HepG2 (cell line): ENCODE results near the gene KCNMB4. TPM values are rescaled to one million over a fixed set of nuclear protein-coding genes. Genes with fewer than 3 reads are reported as not detected.
A peak's percentile ranks its signal among the peaks of the same experiment; 100 is the strongest.

Experiments used
- ATRX ChIP-seq: sonication (generic); formaldehyde crosslinking; IDR thresholded peaks from 2 replicates; pipeline ENCODE4 v1.4.0; 2020; ENCODE audit warnings: missing genetic modification reagents, borderline replicate concordance
- BRD4 ChIP-seq: sonication (generic); formaldehyde crosslinking; IDR thresholded peaks from 2 replicates; pipeline ENCODE4 v1.4.0; 2020; ENCODE audit warnings: missing genetic modification reagents
- CENPBD1 ChIP-seq: sonication (generic); formaldehyde crosslinking; IDR thresholded peaks from 2 replicates; pipeline ENCODE4 v1.8.0; 2022; ENCODE audit warnings: missing genetic modification reagents, low read depth, mild to moderate bottlenecking, borderline replicate concordance
- GPN1 ChIP-seq: sonication (generic); formaldehyde crosslinking; IDR thresholded peaks from 2 replicates; pipeline ENCODE4 v1.5.1; 2020; ENCODE audit warnings: missing genetic modification reagents, borderline replicate concordance
- HDAC2 ChIP-seq: sonication (generic); formaldehyde crosslinking; IDR thresholded peaks from 2 replicates; pipeline ENCODE4 v1.4.0; 2020; ENCODE audit warnings: missing genetic modification reagents
- HNRNPLL ChIP-seq: fragments of 200-400 bp; formaldehyde crosslinking; IDR thresholded peaks from 2 replicates; pipeline ENCODE4 v1.6.1; 2017; ENCODE audit warnings: mild to moderate bottlenecking, low read depth, low read length; ENCODE audit not compliant: poor library complexity, severe bottlenecking
- IKZF4 ChIP-seq: sonication (generic); formaldehyde crosslinking; IDR thresholded peaks from 2 replicates; pipeline ENCODE4 v1.5.1; 2020; ENCODE audit warnings: borderline replicate concordance, mild to moderate bottlenecking, low read depth, missing genetic modification reagents; ENCODE audit errors: not compliant biosample characterization
- MIER3 ChIP-seq: IDR thresholded peaks from 2 replicates; pipeline ENCODE4 v1.6.1; 2016; ENCODE audit warnings: missing compliant biosample characterization, borderline replicate concordance
- MTF1 ChIP-seq: sonication (generic); formaldehyde crosslinking; IDR thresholded peaks from 2 replicates; pipeline ENCODE4 v1.5.0; 2020; ENCODE audit warnings: missing genetic modification reagents
- PHF8 ChIP-seq: sonication (generic); formaldehyde crosslinking; IDR thresholded peaks from 2 replicates; pipeline ENCODE4 v1.5.0; 2020; ENCODE audit warnings: missing genetic modification reagents
- RNF2 ChIP-seq: fragments of 450-650 bp; conservative IDR thresholded peaks from 2 replicates; pipeline ENCODE4 v1.6.1; 2016; ENCODE audit warnings: low read depth
- SALL2 ChIP-seq: sonication (generic); formaldehyde crosslinking; IDR thresholded peaks from 2 replicates; pipeline ENCODE4 v1.8.1; 2023; ENCODE audit warnings: mild to moderate bottlenecking, missing genetic modification reagents, inconsistent platforms
- SIX1 ChIP-seq: sonication (generic); formaldehyde crosslinking; IDR thresholded peaks from 2 replicates; pipeline ENCODE4 v1.4.0; 2020; ENCODE audit warnings: missing genetic modification reagents, borderline replicate concordance
- SMAD9 ChIP-seq: sonication (generic); formaldehyde crosslinking; IDR thresholded peaks from 2 replicates; pipeline ENCODE4 v1.5.1; 2020; ENCODE audit warnings: mild to moderate bottlenecking, missing genetic modification reagents
- SP2 ChIP-seq: sonication (generic); formaldehyde crosslinking; IDR thresholded peaks from 2 replicates; pipeline ENCODE4 v1.5.1; 2020; ENCODE audit warnings: mild to moderate bottlenecking, missing genetic modification reagents
- XRCC5 ChIP-seq: fragments of 200-400 bp; formaldehyde crosslinking; optimal IDR thresholded peaks from 2 replicates; pipeline ENCODE3; 2017; ENCODE audit warnings: mild to moderate bottlenecking, low read length
- ZNF350 ChIP-seq: sonication (generic); formaldehyde crosslinking; IDR thresholded peaks from 2 replicates; pipeline ENCODE4 v1.4.0; 2020; ENCODE audit warnings: mild to moderate bottlenecking, low read depth, missing genetic modification reagents, borderline replicate concordance
- ZNF446 ChIP-seq: sonication (generic); formaldehyde crosslinking; IDR thresholded peaks from 2 replicates; pipeline ENCODE4 v1.5.0; 2020; ENCODE audit warnings: mild to moderate bottlenecking, missing genetic modification reagents
- ZNF614 ChIP-seq: IDR thresholded peaks from 2 replicates; pipeline ENCODE4 v1.6.1; 2018; ENCODE audit warnings: missing biosample characterization, missing genetic modification reagents, inconsistent platforms, borderline replicate concordance
- ZNF660 ChIP-seq: sonication (generic); formaldehyde crosslinking; IDR thresholded peaks from 2 replicates; pipeline ENCODE4 v1.5.1; 2020; ENCODE audit warnings: mild to moderate bottlenecking, low read depth, missing genetic modification reagents, borderline replicate concordance
- ZNF776 ChIP-seq: sonication (generic); formaldehyde crosslinking; IDR thresholded peaks from 2 replicates; pipeline ENCODE4 v1.4.0; 2020; ENCODE audit warnings: mild to moderate bottlenecking, missing genetic modification reagents
- polyA plus RNA-seq, 8 experiments: library from polyadenylated mRNA; depleted of rRNA in 3 of 8; stranded (reverse) in 7 of 8; unstranded in 1 of 8; fragments of >200 nt; fragmentation: Illumina TruSeq in 4 of 8; extraction: Trizol in 4 of 8; gene quantifications; 2 replicates each; pipeline versions ENCODE4 v1.2.1 to v1.2.3, GENCODE V29; 2011 to 2016; ENCODE audit warnings: low read depth in 4 of 8, missing spikeins in 1 of 8, mixed read lengths in 1 of 8; ENCODE audit not compliant: insufficient read depth in 1 of 8
- total RNA-seq, 5 experiments: library from RNA; depleted of rRNA; stranded (reverse); fragments of >200 nt; fragmentation: Illumina TruSeq; extraction: Trizol; gene quantifications; 2 replicates each; pipeline ENCODE4 v1.2.3, GENCODE V29; 2016; ENCODE audit warnings: low read depth in 1 of 5
- TF ChIP-seq, protein P1 (sequence below): IDR thresholded peaks from 2 replicates; pipeline ENCODE4 v1.6.1; 2018; ENCODE audit warnings: missing genetic modification reagents, mild to moderate bottlenecking, missing compliant biosample characterization
- TF ChIP-seq, protein P2 (sequence below): IDR thresholded peaks from 2 replicates; pipeline ENCODE4 v1.6.1; 2012; ENCODE audit warnings: low read length, improper control_type of control experiment
- TF ChIP-seq, protein P3 (sequence below): sonication (generic); formaldehyde crosslinking; IDR thresholded peaks from 2 replicates; pipeline ENCODE4 v1.9.0; 2021; ENCODE audit warnings: missing genetic modification reagents, mild to moderate bottlenecking, borderline replicate concordance

Gene KCNMB4
- total and polyA plus RNA-seq, 2 of the 13 experiments (the other 11 are each of a cell fraction or from before 2014, with no cell fraction given): 0.67 to 0.84 TPM

GRCh38 chr12:70366581-70367257 lies 629 bp downstream of the KCNMB4 start (continued):
- TF ChIP-seq, protein P1, sequence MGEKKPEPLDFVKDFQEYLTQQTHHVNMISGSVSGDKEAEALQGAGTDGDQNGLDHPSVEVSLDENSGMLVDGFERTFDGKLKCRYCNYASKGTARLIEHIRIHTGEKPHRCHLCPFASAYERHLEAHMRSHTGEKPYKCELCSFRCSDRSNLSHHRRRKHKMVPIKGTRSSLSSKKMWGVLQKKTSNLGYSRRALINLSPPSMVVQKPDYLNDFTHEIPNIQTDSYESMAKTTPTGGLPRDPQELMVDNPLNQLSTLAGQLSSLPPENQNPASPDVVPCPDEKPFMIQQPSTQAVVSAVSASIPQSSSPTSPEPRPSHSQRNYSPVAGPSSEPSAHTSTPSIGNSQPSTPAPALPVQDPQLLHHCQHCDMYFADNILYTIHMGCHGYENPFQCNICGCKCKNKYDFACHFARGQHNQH (CRISPR knock-in tag): 0 out of 2 replicates have a peak, but pooled peaks have one; percentile 36
- no peak for TF ChIP-seq ATRX (CRISPR knock-in tag)
- TF ChIP-seq ZNF776 (CRISPR knock-in tag): 0 out of 2 replicates have a peak, but pooled peaks have one; percentile 26
- no peak for TF ChIP-seq BRD4
- peak; percentile 31; the same call in 1 of the 2 replicates for TF ChIP-seq GPN1
- TF ChIP-seq SALL2 (CRISPR knock-in tag): no peak
- TF ChIP-seq ZNF350 (CRISPR knock-in tag): no peak
- TF ChIP-seq MIER3 (CRISPR knock-in tag): no peak
- no peak for TF ChIP-seq SIX1 (CRISPR knock-in tag)
- TF ChIP-seq RNF2: 0 out of 2 replicates have a peak, but pooled peaks have one; percentile 23
- no peak for TF ChIP-seq XRCC5
- TF ChIP-seq, protein P2, sequence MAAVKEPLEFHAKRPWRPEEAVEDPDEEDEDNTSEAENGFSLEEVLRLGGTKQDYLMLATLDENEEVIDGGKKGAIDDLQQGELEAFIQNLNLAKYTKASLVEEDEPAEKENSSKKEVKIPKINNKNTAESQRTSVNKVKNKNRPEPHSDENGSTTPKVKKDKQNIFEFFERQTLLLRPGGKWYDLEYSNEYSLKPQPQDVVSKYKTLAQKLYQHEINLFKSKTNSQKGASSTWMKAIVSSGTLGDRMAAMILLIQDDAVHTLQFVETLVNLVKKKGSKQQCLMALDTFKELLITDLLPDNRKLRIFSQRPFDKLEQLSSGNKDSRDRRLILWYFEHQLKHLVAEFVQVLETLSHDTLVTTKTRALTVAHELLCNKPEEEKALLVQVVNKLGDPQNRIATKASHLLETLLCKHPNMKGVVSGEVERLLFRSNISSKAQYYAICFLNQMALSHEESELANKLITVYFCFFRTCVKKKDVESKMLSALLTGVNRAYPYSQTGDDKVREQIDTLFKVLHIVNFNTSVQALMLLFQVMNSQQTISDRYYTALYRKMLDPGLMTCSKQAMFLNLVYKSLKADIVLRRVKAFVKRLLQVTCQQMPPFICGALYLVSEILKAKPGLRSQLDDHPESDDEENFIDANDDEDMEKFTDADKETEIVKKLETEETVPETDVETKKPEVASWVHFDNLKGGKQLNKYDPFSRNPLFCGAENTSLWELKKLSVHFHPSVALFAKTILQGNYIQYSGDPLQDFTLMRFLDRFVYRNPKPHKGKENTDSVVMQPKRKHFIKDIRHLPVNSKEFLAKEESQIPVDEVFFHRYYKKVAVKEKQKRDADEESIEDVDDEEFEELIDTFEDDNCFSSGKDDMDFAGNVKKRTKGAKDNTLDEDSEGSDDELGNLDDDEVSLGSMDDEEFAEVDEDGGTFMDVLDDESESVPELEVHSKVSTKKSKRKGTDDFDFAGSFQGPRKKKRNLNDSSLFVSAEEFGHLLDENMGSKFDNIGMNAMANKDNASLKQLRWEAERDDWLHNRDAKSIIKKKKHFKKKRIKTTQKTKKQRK: no peak
- TF ChIP-seq, protein P3, sequence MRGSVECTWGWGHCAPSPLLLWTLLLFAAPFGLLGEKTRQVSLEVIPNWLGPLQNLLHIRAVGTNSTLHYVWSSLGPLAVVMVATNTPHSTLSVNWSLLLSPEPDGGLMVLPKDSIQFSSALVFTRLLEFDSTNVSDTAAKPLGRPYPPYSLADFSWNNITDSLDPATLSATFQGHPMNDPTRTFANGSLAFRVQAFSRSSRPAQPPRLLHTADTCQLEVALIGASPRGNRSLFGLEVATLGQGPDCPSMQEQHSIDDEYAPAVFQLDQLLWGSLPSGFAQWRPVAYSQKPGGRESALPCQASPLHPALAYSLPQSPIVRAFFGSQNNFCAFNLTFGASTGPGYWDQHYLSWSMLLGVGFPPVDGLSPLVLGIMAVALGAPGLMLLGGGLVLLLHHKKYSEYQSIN (CRISPR knock-in tag): no peak
- TF ChIP-seq HDAC2 (CRISPR knock-in tag): 0 out of 2 replicates have a peak, but pooled peaks have one; percentile 40
- peak; percentile 39 for TF ChIP-seq IKZF4
- no peak for TF ChIP-seq PHF8
- 0 out of 2 replicates have a peak, but pooled peaks have one; percentile 56 for TF ChIP-seq ZNF446 (CRISPR knock-in tag)
- no peak for TF ChIP-seq ZNF614 (CRISPR knock-in tag)
- no peak for TF ChIP-seq CENPBD1 (CRISPR knock-in tag)
- TF ChIP-seq SP2: no peak
- no peak for TF ChIP-seq MTF1
- TF ChIP-seq ZNF660 (CRISPR knock-in tag): no peak
- peak; percentile 55 for TF ChIP-seq HNRNPLL
- no peak for TF ChIP-seq SMAD9
